GM12801 (cell line): ENCODE data around the gene ZFYVE19.

ENCODE experiments used
- TF ChIP-seq, protein P1 (sequence below): IDR thresholded peaks from one replicate; pipeline ENCODE4 v1.5.1; 2011; ENCODE audit warnings: control low read depth; ENCODE audit not compliant: insufficient read length; ENCODE audit errors: extremely low read depth

ZFYVE19 gene

GRCh38 chr15:40785164-40785563 lies 21.7 kb upstream of the ZFYVE19 start:
- TF ChIP-seq, protein P1, sequence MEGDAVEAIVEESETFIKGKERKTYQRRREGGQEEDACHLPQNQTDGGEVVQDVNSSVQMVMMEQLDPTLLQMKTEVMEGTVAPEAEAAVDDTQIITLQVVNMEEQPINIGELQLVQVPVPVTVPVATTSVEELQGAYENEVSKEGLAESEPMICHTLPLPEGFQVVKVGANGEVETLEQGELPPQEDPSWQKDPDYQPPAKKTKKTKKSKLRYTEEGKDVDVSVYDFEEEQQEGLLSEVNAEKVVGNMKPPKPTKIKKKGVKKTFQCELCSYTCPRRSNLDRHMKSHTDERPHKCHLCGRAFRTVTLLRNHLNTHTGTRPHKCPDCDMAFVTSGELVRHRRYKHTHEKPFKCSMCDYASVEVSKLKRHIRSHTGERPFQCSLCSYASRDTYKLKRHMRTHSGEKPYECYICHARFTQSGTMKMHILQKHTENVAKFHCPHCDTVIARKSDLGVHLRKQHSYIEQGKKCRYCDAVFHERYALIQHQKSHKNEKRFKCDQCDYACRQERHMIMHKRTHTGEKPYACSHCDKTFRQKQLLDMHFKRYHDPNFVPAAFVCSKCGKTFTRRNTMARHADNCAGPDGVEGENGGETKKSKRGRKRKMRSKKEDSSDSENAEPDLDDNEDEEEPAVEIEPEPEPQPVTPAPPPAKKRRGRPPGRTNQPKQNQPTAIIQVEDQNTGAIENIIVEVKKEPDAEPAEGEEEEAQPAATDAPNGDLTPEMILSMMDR: no peak

DNA sequence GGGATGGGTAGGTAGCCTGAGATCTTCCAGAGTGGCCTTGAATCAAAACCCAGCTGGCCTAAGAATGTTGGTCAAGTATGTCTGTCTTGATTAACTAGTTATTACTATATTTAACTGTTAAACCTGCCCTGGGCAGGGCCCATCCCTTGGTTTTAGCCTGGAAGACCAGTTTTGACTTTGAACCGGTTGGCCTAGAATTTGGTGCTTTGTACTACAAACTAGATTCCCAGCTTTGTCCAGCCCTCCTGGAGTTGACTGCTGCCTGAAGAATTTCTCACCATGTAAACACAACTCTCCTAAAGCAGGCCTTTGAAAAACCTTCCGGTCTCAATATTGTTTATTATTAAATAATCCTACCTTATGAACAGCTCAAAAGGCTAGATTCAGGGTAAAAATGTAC lies 21.1 kb upstream of the ZFYVE19 start:
- TF ChIP-seq, protein P1: no peak

GRCh38 chr15:40787344-40787841 lies 19.5 kb upstream of the ZFYVE19 start:
- TF ChIP-seq, protein P1: no peak

- TF ChIP-seq, protein P1: no peak
Measured at GRCh38 chr15:40787991-40788390, 18.9 kb upstream of the ZFYVE19 start.

DNA sequence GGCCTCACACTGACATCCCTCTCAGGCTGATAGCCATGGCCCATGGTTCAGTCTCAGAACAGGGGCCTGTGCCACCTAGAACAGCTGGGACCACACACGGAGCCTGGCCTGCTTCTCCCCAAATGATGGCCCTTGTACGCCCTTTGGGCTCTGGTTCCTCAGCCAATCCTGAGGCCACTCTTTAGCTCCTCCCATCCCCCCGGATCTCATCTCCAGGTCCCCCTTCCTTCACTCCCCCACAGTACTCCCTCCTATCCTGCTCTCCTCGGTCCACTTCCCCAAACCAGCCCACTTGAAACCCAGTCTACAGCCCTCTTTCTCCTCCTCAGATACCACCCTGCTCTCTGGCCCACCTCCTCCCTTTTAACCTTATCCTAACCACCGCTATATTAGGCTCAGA lies 17.8 kb upstream of the ZFYVE19 start:
- TF ChIP-seq, protein P1: no peak

GRCh38 chr15:40789999-40790398 lies 16.9 kb upstream of the ZFYVE19 start:
- TF ChIP-seq, protein P1: no peak

DNA sequence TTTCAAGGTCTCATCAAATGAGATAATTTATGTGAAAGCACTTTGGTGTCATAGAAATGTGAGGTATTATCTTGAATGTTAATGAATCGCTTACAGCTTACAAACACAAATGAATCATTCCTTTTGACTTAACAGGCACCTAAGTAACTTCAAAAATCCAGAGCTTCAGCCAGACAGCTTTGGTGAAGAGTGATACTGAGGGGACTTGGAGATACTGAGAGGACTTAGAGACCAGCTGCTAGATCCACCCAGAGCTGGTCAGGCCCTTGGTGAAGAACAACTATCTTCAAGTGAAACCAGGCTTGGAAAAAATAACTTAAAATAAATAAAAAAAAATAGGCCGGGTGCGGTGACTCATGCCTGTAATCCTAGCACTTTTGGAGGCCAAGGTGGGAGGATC lies 16.2 kb upstream of the ZFYVE19 start:
- TF ChIP-seq, protein P1: no peak

DNA sequence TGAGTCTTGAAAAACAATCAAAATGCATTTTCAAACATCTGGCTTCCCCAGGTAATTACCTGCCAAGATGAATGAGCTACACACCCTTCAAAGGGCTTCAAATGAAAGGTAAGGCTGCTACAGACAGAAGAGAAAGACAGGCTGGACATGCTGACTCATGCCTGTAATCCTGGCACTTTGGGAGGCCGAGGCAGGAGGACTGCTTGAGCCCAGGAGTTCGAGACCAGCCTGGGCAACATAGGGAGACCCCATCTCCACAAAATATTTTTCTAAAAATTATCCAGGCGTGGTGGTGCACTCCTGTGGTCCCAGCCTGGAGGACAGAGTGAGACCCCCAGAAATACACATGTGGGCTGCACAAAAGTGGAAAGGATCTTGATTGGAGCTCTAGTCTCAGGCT lies 14.5 kb upstream of the ZFYVE19 start:
- TF ChIP-seq, protein P1: no peak
